ENCODE results near the gene RFTN1. TPM values are rescaled to one million over a fixed set of nuclear protein-coding genes. Genes with fewer than 3 reads are reported as not detected.

The RFTN1 gene
- total and polyA plus RNA-seq, 2 of the 8 experiments (the other 6 are each of a cell fraction or from before 2014, with no cell fraction given), result 4.6 to 6.7 TPM

DNA sequence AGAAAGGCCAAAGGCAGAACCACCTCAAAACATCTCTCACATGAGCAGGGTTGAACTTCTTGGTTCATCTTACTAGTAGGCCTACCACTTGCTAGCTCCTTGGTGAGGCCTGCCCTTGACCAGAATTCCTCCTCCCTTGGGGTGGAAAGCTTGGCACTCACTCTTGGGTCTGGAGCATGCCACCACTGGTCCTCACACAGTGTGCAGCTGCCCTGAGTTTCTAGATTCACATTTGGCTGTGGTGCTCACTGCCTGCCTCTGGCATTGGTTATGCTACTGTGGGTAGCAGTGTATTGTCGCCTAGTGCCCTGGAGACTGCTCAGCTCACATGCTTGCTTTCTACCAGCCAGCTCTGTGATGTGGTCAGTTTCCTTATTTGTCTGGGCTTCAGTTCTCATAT lies 224.8 kb downstream of the RFTN1 start:
- H3K14ac ChIP-seq (ENCODE audit: insufficient read length), result no peak overlapping the region
- no peaks in the 10 kb centered on the region for H3K23me2 ChIP-seq (ENCODE audit: low read depth, low read length)
- DNase-seq (ENCODE audit: low read depth in 1 of 2, low spot score in 2 of 2) (no peak), FAIRE-seq (no peak)
- H2BK120ac ChIP-seq (replicated peaks; ENCODE audit: low read depth, low read length), result no peak overlapping the region
- H2BK12ac ChIP-seq (ENCODE audit: low read depth, low read length), result no peak overlapping the region
- no peaks in the 10 kb centered on the region for H3K4me1 ChIP-seq (replicated peaks in 1 of 4; ENCODE audit: control insufficient read depth in 3 of 4, insufficient read depth in 4 of 4, low read length in 3 of 4)
- no peak overlapping the region for H3K56ac ChIP-seq (replicated peaks; ENCODE audit: insufficient read length, low read depth, low read length)
- H3K4me2 ChIP-seq (ENCODE audit: insufficient read depth in 1 of 2, low read depth in 2 of 2, low read length in 2 of 2), result no peak overlapping the region
- H2BK20ac ChIP-seq (ENCODE audit: low read length), result no peak overlapping the region
- H3K9me3 ChIP-seq (ENCODE audit: insufficient read depth in 2 of 2, low read depth in 1 of 2, low read length in 1 of 2), result no peaks in the 10 kb centered on the region
- CTCF ChIA-PET (ENCODE audit: partially characterized antibody), result interaction anchor here (0.7 to 9.2 kb wide), 17 partner anchors 11 to 288 kb away, joined by 3 to 106 read pairs (median 4); partner anchors contain the start of genes DPH3 and OXNAD1
- peaks cover 0 to 2% of the 10 kb centered on the region in 2 experiments for H4K20me1 ChIP-seq (replicated peaks in 1 of 2; ENCODE audit: control insufficient read depth in 1 of 2, insufficient read depth in 2 of 2, low read length in 2 of 2)
- peaks cover 3 to 22% of the 10 kb centered on the region in 2 experiments; a peak in 2 of 4 replicates for H3K79me2 ChIP-seq (ENCODE audit: control insufficient read depth in 1 of 2, insufficient read depth in 2 of 2, low read length in 2 of 2)
- H3K79me1 ChIP-seq (ENCODE audit: low read depth, low read length), result 0 out of 2 replicates have a peak, but pooled peaks cover 3% of the 10 kb centered on the region
- H3K27me3 ChIP-seq (replicated peaks in 1 of 4; ENCODE audit: control insufficient read depth in 3 of 4, extremely low read depth in 1 of 4, insufficient read depth in 3 of 4, low read length in 3 of 4), result no peaks in the 10 kb centered on the region
- H4K5ac ChIP-seq (ENCODE audit: insufficient read length, low read depth, low read length), result no peak overlapping the region
- no peak overlapping the region for H3K27ac ChIP-seq (ENCODE audit: low read depth, low read length)
- H3K23ac ChIP-seq (ENCODE audit: insufficient read length), result no peak overlapping the region
- no peak overlapping the region for H3K9ac ChIP-seq (replicated peaks in 1 of 4; ENCODE audit: extremely low read depth in 1 of 4, low read depth in 3 of 4, low read length in 3 of 4)
- H2BK15ac ChIP-seq (ENCODE audit: low read length), result no peak overlapping the region
- no peak overlapping the region for H2AK5ac ChIP-seq (ENCODE audit: low read depth, low read length)
- H4K91ac ChIP-seq (replicated peaks; ENCODE audit: insufficient read length, low read length), result no peak overlapping the region
- no peak overlapping the region for H3K4ac ChIP-seq (replicated peaks; ENCODE audit: insufficient read length, low read depth, low read length)
- H2AFZ ChIP-seq (ENCODE audit: low read length), result no peak overlapping the region
- no peak overlapping the region for H4K8ac ChIP-seq (ENCODE audit: extremely low read depth, insufficient read depth, low read length)
- H3K36me3 ChIP-seq (ENCODE audit: control insufficient read depth in 2 of 4, insufficient read depth in 4 of 4, low read length in 3 of 4), result peaks cover 0 to 14% (median 8%) of the 10 kb centered on the region in 4 experiments; a peak in 5 of 8 replicates
- H2BK5ac ChIP-seq (ENCODE audit: low read depth, low read length), result no peak overlapping the region
- no peak overlapping the region for H3K4me3 ChIP-seq (ENCODE audit: extremely low read depth in 1 of 4, insufficient read depth in 2 of 4, low read depth in 3 of 4, low read length in 4 of 4)
- H3K18ac ChIP-seq (ENCODE audit: extremely low read depth, low read length), result no peak overlapping the region
- 81% methylated on average over 1 of the region's 1 CpG; no CpG with 5 or more reads in 1 of the 2 experiments for WGBS, 2 experiments (ENCODE audit: extremely low coverage in 1 of 2, insufficient coverage in 1 of 2, insufficient read length in 1 of 2, insufficient replicate concordance in 2 of 2, low coverage in 1 of 2, low lambda C conversion rate in 2 of 2, missing lambda C conversion rate in 1 of 2)
- POLR2A ChIA-PET (ENCODE audit: partially characterized antibody), result interaction anchor here (1.0 kb wide), 1 partner anchor 262 kb away, joined by 3 read pairs; no protein-coding TSS in a partner anchor
- TF ChIP-seq SIX5 (IDR thresholded peaks at IDR 0.05; ENCODE audit: low read depth, low read length), result no peak
- no peak for TF ChIP-seq CHD2 (IDR thresholded peaks at IDR 0.05; ENCODE audit: low read length)
- no peak for TF ChIP-seq BACH1 (IDR thresholded peaks at IDR 0.05; ENCODE audit: low read length)
- no peak for TF ChIP-seq SIRT6 (IDR thresholded peaks at IDR 0.05; ENCODE audit: low read length)
- no peak for TF ChIP-seq HDAC6 (IDR thresholded peaks at IDR 0.05; ENCODE audit: low read depth, low read length)
- TF ChIP-seq ATF3 (IDR thresholded peaks at IDR 0.05; ENCODE audit: insufficient read depth, low read depth, low read length), result no peak
- TF ChIP-seq CREB1 (IDR thresholded peaks at IDR 0.05), result no peak
- TF ChIP-seq CTCF (IDR thresholded peaks at IDR 0.05; ENCODE audit: control extremely low read depth in 1 of 3, insufficient read depth in 1 of 3, low read depth in 1 of 3, low read length in 3 of 3), result no peak
- no peak for TF ChIP-seq MAFK (IDR thresholded peaks at IDR 0.05; ENCODE audit: low read depth, low read length)
- no peak for TF ChIP-seq SRF (IDR thresholded peaks at IDR 0.05; ENCODE audit: low read depth, low read length)
- no peak for TF ChIP-seq SUZ12 (IDR thresholded peaks at IDR 0.05; ENCODE audit: low read length)
- TF ChIP-seq JUN (IDR thresholded peaks at IDR 0.05; ENCODE audit: low read depth, low read length), result no peak

Measured in H1 (cell line).